PC-3 (cell line): Measurements from ENCODE around the gene TFEB.

Source experiments
- CTCF ChIP-seq: fragments of 300-600 bp; sonication (generic); conservative IDR thresholded peaks from 2 replicates; pipeline ENCODE4 v1.5.1; 2017; ENCODE audit warnings: antibody characterized with exemption, low read depth, mild to moderate bottlenecking, low read length
- EZH2 ChIP-seq: fragments of 300-600 bp; sonication (generic); IDR thresholded peaks from one replicate; pipeline ENCODE4 v1.6.1; 2017; ENCODE audit warnings: antibody characterized with exemption, mild to moderate bottlenecking, low read length; ENCODE audit not compliant: unreplicated experiment

DNA sequence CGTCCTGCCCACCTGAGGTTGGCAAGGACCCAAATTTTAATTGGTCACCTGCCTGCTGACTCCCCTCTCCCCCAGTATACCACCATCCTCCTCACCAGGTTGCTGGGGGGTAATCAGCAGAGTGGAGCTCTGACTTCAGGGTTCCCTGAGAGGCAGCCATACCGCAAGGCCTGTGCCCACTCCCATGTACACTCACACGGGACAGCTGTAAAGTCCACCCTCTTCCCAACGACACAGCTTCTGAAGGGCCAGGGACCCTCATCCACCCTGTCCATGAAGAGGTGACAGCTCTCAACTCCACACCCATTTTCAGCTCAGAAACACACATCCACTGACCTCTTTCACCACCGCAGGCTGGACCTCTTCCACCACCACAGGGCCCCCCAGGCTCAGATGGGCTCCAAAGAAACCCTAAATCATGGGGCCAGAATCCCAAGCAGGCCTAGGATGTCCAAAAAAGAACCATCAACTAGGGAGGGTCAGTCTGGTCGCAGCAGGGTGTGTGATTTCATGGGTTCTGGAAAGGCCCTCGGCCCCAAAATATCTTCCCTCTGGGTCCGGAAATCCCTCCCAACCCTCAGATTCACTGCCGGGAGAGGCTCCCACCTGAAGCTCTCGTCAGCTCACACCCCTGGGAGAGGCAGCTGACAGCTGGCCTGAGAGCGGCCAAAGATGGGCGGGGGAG lies 30.0 kb downstream of the TFEB start:
- TF ChIP-seq CTCF, result no peak
- TF ChIP-seq EZH2, result no peak
